ENCODE results near the gene TMC1.

TMC1 gene

GRCh38 chr9:72665421-72665820, 144.0 kb downstream of the TMC1 start:
- DNase-seq, result no peak
- no peaks in the 10 kb centered on the region for H3K27me3 Mint-ChIP-seq
- no peaks in the 10 kb centered on the region for H3K4me1 Mint-ChIP-seq
- H3K4me3 Mint-ChIP-seq, result no peak overlapping the region
- CTCF ChIA-PET, result interaction anchor here (1.3 kb wide), 1 partner anchor 10 kb away, joined by 3 read pairs; no protein-coding TSS in a partner anchor
- no peaks in the 10 kb centered on the region for H3K9me3 Mint-ChIP-seq
- H3K36me3 Mint-ChIP-seq, result no peaks in the 10 kb centered on the region
- H3K27ac Mint-ChIP-seq, result no peak overlapping the region

GRCh38 chr9:72667181-72667580, 145.8 kb downstream of the TMC1 start:
- Mint-ChIP-seq H3K9me3 (no peaks in the 10 kb centered on the region), H3K27ac (no peak overlapping the region), H3K27me3 (no peaks in the 10 kb centered on the region), H3K36me3 (no peaks in the 10 kb centered on the region), H3K4me1 (no peaks in the 10 kb centered on the region), H3K4me3 (no peak overlapping the region)
- CTCF ChIA-PET, result no interaction called here
- no peak for DNase-seq

- H3K27me3 Mint-ChIP-seq, result no peaks in the 10 kb centered on the region
- no peak overlapping the region for H3K4me3 Mint-ChIP-seq
- H3K36me3 Mint-ChIP-seq, result no peaks in the 10 kb centered on the region
- CTCF ChIA-PET, result interaction anchor here (1.2 kb wide), 1 partner anchor 10 kb away, joined by 3 read pairs; no protein-coding TSS in a partner anchor
- no peak overlapping the region for H3K27ac Mint-ChIP-seq
- H3K9me3 Mint-ChIP-seq, result no peaks in the 10 kb centered on the region
- no peaks in the 10 kb centered on the region for H3K4me1 Mint-ChIP-seq
- DNase-seq, result no peak
Observed at GRCh38 chr9:72674961-72675360, 153.6 kb downstream of the TMC1 start.

- Mint-ChIP-seq H3K4me1 (no peaks in the 10 kb centered on the region), H3K9me3 (no peaks in the 10 kb centered on the region), H3K36me3 (no peaks in the 10 kb centered on the region), H3K27me3 (no peaks in the 10 kb centered on the region), H3K4me3 (no peak overlapping the region), H3K27ac (no peak overlapping the region)
- CTCF ChIA-PET, result interaction anchor here (1.2 kb wide), 1 partner anchor 10 kb away, joined by 3 read pairs; no protein-coding TSS in a partner anchor
- DNase-seq, result no peak
Observed at GRCh38 chr9:72675586-72675985, 154.2 kb downstream of the TMC1 start.

- CTCF ChIA-PET, result no interaction called here
- Mint-ChIP-seq H3K4me3 (no peak overlapping the region), H3K4me1 (no peaks in the 10 kb centered on the region), H3K9me3 (no peaks in the 10 kb centered on the region), H3K27me3 (no peaks in the 10 kb centered on the region), H3K27ac (no peak overlapping the region), H3K36me3 (no peaks in the 10 kb centered on the region)
- DNase-seq, result no peak
Observed at GRCh38 chr9:72680593-72681282, 159.3 kb downstream of the TMC1 start.

- H3K9me3 Mint-ChIP-seq, result no peaks in the 10 kb centered on the region
- no peaks in the 10 kb centered on the region for H3K27me3 Mint-ChIP-seq
- H3K4me1 Mint-ChIP-seq, result no peaks in the 10 kb centered on the region
- CTCF ChIA-PET, result no interaction called here
- DNase-seq, result no peak
- H3K36me3 Mint-ChIP-seq, result no peaks in the 10 kb centered on the region
- no peak overlapping the region for H3K4me3 Mint-ChIP-seq
- no peak overlapping the region for H3K27ac Mint-ChIP-seq
Observed at GRCh38 chr9:72681283-72681630, 159.8 kb downstream of the TMC1 start.

- H3K27me3 Mint-ChIP-seq, result no peaks in the 10 kb centered on the region
- H3K36me3 Mint-ChIP-seq, result no peaks in the 10 kb centered on the region
- H3K27ac Mint-ChIP-seq, result no peak overlapping the region
- H3K9me3 Mint-ChIP-seq, result no peaks in the 10 kb centered on the region
- DNase-seq, result no peak
- no peak overlapping the region for H3K4me3 Mint-ChIP-seq
- CTCF ChIA-PET, result no interaction called here
- H3K4me1 Mint-ChIP-seq, result no peaks in the 10 kb centered on the region
Observed at GRCh38 chr9:72684615-72685014, 163.2 kb downstream of the TMC1 start.

- no peak for DNase-seq
- no peak overlapping the region for H3K4me3 Mint-ChIP-seq
- H3K36me3 Mint-ChIP-seq, result no peaks in the 10 kb centered on the region
- no peak overlapping the region for H3K27ac Mint-ChIP-seq
- CTCF ChIA-PET, result interaction anchor here (0.6 kb wide), 1 partner anchor 10 kb away, joined by 3 read pairs; no protein-coding TSS in a partner anchor
- no peaks in the 10 kb centered on the region for H3K9me3 Mint-ChIP-seq
- no peaks in the 10 kb centered on the region for H3K27me3 Mint-ChIP-seq
- no peaks in the 10 kb centered on the region for H3K4me1 Mint-ChIP-seq
Observed at GRCh38 chr9:72685911-72686310, 164.5 kb downstream of the TMC1 start.

GRCh38 chr9:72687331-72687730, 165.9 kb downstream of the TMC1 start:
- H3K9me3 Mint-ChIP-seq, result no peaks in the 10 kb centered on the region
- CTCF ChIA-PET, result interaction anchor here (1.1 kb wide), 1 partner anchor 35 kb away, joined by 3 read pairs; no protein-coding TSS in a partner anchor
- no peak overlapping the region for H3K4me3 Mint-ChIP-seq
- DNase-seq, result no peak
- no peaks in the 10 kb centered on the region for H3K27me3 Mint-ChIP-seq
- H3K36me3 Mint-ChIP-seq, result no peaks in the 10 kb centered on the region
- H3K27ac Mint-ChIP-seq, result no peak overlapping the region
- no peaks in the 10 kb centered on the region for H3K4me1 Mint-ChIP-seq

- H3K27ac Mint-ChIP-seq, result no peak overlapping the region
- H3K4me1 Mint-ChIP-seq, result no peaks in the 10 kb centered on the region
- no peaks in the 10 kb centered on the region for H3K9me3 Mint-ChIP-seq
- CTCF ChIA-PET, result no interaction called here
- no peak overlapping the region for H3K4me3 Mint-ChIP-seq
- DNase-seq, result no peak
- H3K36me3 Mint-ChIP-seq, result no peaks in the 10 kb centered on the region
- H3K27me3 Mint-ChIP-seq, result peaks cover 3% of the 10 kb centered on the region
Observed at GRCh38 chr9:72691671-72692070, 170.3 kb downstream of the TMC1 start.

GRCh38 chr9:72695365-72695764, 174.0 kb downstream of the TMC1 start:
- Mint-ChIP-seq H3K9me3 (no peaks in the 10 kb centered on the region), H3K4me3 (no peak overlapping the region), H3K27ac (no peak overlapping the region), H3K36me3 (no peaks in the 10 kb centered on the region), H3K4me1 (no peaks in the 10 kb centered on the region), H3K27me3 (peaks cover 3% of the 10 kb centered on the region)
- CTCF ChIA-PET, result interaction anchor here (1.2 to 1.4 kb wide), 2 partner anchors 9 to 412 kb away, joined by 3 read pairs; no protein-coding TSS in a partner anchor
- DNase-seq, result no peak

GRCh38 chr9:72696511-72696910, 175.1 kb downstream of the TMC1 start:
- Mint-ChIP-seq H3K27ac (no peak overlapping the region), H3K4me1 (no peaks in the 10 kb centered on the region), H3K27me3 (peaks cover 3% of the 10 kb centered on the region), H3K36me3 (no peaks in the 10 kb centered on the region), H3K9me3 (no peaks in the 10 kb centered on the region), H3K4me3 (no peak overlapping the region)
- no peak for DNase-seq
- CTCF ChIA-PET, result no interaction called here

GRCh38 chr9:72701510-72701909, 180.1 kb downstream of the TMC1 start:
- Mint-ChIP-seq H3K27me3 (no peaks in the 10 kb centered on the region), H3K9me3 (no peaks in the 10 kb centered on the region), H3K4me1 (no peaks in the 10 kb centered on the region), H3K27ac (no peak overlapping the region), H3K4me3 (no peak overlapping the region), H3K36me3 (no peaks in the 10 kb centered on the region)
- CTCF ChIA-PET, result no interaction called here
- DNase-seq, result no peak

- H3K9me3 Mint-ChIP-seq, result no peaks in the 10 kb centered on the region
- no peak overlapping the region for H3K27ac Mint-ChIP-seq
- no peaks in the 10 kb centered on the region for H3K27me3 Mint-ChIP-seq
- no peak for DNase-seq
- no peak overlapping the region for H3K4me3 Mint-ChIP-seq
- H3K4me1 Mint-ChIP-seq, result no peaks in the 10 kb centered on the region
- CTCF ChIA-PET, result no interaction called here
- H3K36me3 Mint-ChIP-seq, result no peaks in the 10 kb centered on the region
Observed at GRCh38 chr9:72703574-72703973, 182.2 kb downstream of the TMC1 start.

- no peaks in the 10 kb centered on the region for H3K9me3 Mint-ChIP-seq
- H3K4me3 Mint-ChIP-seq, result no peak overlapping the region
- no peak overlapping the region for H3K27ac Mint-ChIP-seq
- CTCF ChIA-PET, result no interaction called here
- no peaks in the 10 kb centered on the region for H3K36me3 Mint-ChIP-seq
- DNase-seq, result no peak
- H3K27me3 Mint-ChIP-seq, result no peaks in the 10 kb centered on the region
- H3K4me1 Mint-ChIP-seq, result no peaks in the 10 kb centered on the region
Observed at GRCh38 chr9:72704688-72705375, 183.4 kb downstream of the TMC1 start.
